SW480 (cell line): ENCODE data around the gene EXOSC7.
"Not testable (repeated sequence)": the region's sequence is repeated elsewhere in the genome, so short reads cannot be mapped to it uniquely, and the experiment has no call there.

ENCODE experiments used
- DNase-seq: peaks from one replicate; pipeline ENCODE4 v3.0.0-alpha.2; 2016; ENCODE audit warnings: low spot score

Gene EXOSC7

GRCh38 chr3:45024542-45025255 lies 48.7 kb downstream of the EXOSC7 start:
- DNase-seq: no peak

- DNase-seq: no peak
Observed at GRCh38 chr3:45026038-45026437, 50.0 kb downstream of the EXOSC7 start, which contains the start of gene CLEC3B. TSS of gene CLEC3B (plus strand) at chr3:45026303. CDS start at chr3:45026363, 60 bp downstream.

- DNase-seq: no peak
Observed at GRCh38 chr3:45026957-45027356, 50.9 kb downstream of the EXOSC7 start.

GRCh38 chr3:45027441-45027840 lies 51.4 kb downstream of the EXOSC7 start:
- DNase-seq: no peak

GRCh38 chr3:45029216-45029615 lies 53.2 kb downstream of the EXOSC7 start:
- DNase-seq: no peak

GRCh38 chr3:45029661-45030060 lies 53.6 kb downstream of the EXOSC7 start:
- no peak for DNase-seq

- no peak for DNase-seq
Observed at GRCh38 chr3:45031531-45031930, 55.5 kb downstream of the EXOSC7 start.

- DNase-seq: no peak
Observed at GRCh38 chr3:45032113-45032512, 56.1 kb downstream of the EXOSC7 start.

GRCh38 chr3:45033791-45034190 lies 57.7 kb downstream of the EXOSC7 start:
- no peak for DNase-seq

- peak; percentile 43 for DNase-seq
Observed at GRCh38 chr3:45034612-45035252, 58.7 kb downstream of the EXOSC7 start.

GRCh38 chr3:45035441-45036301 lies 59.6 kb downstream of the EXOSC7 start:
- DNase-seq: no peak

- DNase-seq: peak; percentile 92
Observed at GRCh38 chr3:45037720-45038455, 61.8 kb downstream of the EXOSC7 start.

GRCh38 chr3:45041666-45042065 lies 65.6 kb downstream of the EXOSC7 start:
- peak; percentile 25 for DNase-seq

GRCh38 chr3:45042162-45042561 lies 66.1 kb downstream of the EXOSC7 start:
- DNase-seq: no peak

GRCh38 chr3:45043728-45044299 lies 67.8 kb downstream of the EXOSC7 start:
- DNase-seq: peak; percentile 41

- DNase-seq: no peak
Observed at GRCh38 chr3:45048244-45048643, 72.2 kb downstream of the EXOSC7 start.

GRCh38 chr3:45049807-45050206 lies 73.8 kb downstream of the EXOSC7 start:
- no peak for DNase-seq

- DNase-seq: no peak
Observed at GRCh38 chr3:45051685-45052084, 75.6 kb downstream of the EXOSC7 start.

GRCh38 chr3:45053805-45054195 lies 77.8 kb downstream of the EXOSC7 start:
- DNase-seq: not testable (repeated sequence)

- no peak for DNase-seq
Observed at GRCh38 chr3:45054196-45054857, 78.3 kb downstream of the EXOSC7 start.

- no peak for DNase-seq
Observed at GRCh38 chr3:45055032-45055410, 79.0 kb downstream of the EXOSC7 start.
